HPDE6-E6E7 (cell line): ENCODE measurements around the gene CSMD2.

ENCODE experiments used
- DNase-seq: peaks from one replicate; pipeline ENCODE4 v3.0.0; 2011; ENCODE audit warnings: missing footprints; ENCODE audit errors: extremely low spot score

CSMD2 gene

DNA sequence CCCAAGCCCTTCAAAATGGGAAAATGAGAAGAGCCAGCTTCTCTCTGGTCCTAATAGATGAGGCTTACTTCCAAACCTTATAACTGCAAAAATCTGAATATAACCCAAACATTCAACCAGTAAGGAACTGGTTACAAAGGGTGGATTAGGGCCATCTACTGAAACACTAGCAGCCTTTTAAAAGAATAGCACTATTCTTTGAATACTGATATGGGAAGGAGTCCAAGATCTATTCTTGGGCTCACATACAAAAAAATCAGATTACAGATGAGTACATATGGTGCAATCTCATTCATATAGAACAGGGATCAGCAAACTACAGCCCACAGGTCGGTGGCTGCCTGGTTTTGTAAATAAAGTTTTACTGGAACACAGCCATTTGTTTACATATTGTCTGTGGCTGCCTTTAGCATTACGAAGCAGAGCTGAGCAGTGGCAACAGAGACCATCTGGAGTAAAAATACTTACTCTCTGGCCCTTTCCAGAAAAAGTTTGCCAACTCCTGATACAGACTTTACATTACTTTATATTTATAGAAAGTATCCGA is 524.8 kb downstream of the CSMD2 start:
- no peak for DNase-seq

DNA sequence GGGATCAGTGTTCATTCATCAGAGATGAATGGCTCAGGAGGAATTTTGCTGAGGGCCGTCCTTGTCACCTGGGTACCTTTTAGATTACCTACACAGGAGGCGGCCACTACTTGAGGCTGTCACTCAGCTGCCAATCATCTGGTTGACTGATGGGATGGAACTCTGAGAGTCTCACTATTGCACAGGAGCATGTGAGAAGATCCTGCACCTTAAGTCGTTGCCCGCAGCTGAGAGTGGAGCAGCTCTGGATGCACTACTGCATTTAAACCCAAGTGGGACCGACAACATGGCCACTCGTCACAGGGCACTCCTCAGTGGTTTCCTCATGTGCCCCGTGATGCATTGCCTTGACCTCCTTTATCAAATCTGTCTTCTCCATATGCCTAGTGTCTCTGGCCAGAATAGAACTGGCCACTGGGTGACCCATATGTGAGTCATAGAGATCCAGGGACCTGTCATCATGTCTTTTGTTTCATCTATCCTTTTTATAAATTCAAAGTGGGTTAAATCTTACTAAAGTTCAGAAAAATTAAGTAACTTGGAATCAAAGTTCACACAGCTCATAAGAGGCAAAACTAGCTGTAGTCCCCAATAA is 527.1 kb downstream of the CSMD2 start:
- DNase-seq: no peak

DNA sequence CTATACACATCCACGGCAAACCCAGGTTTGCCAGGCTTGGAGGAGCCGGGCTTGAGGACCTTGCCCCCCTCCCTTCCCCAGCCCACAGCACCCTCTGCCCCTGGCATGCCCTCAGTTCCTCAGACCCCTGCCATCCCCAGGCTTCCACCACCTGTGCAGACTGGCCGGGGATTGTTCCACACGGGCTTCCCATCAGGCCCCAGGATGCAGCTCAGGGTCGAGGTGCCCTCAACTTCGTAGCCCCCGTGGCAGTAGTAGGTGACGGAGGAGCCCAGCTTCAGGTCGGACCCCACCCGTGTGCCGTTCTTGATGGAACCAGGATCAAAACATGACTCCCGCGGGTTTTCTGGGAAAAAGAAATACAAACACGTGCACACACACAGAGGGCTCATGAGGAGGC is 528.8 kb downstream of the CSMD2 start:
- DNase-seq: no peak

DNA sequence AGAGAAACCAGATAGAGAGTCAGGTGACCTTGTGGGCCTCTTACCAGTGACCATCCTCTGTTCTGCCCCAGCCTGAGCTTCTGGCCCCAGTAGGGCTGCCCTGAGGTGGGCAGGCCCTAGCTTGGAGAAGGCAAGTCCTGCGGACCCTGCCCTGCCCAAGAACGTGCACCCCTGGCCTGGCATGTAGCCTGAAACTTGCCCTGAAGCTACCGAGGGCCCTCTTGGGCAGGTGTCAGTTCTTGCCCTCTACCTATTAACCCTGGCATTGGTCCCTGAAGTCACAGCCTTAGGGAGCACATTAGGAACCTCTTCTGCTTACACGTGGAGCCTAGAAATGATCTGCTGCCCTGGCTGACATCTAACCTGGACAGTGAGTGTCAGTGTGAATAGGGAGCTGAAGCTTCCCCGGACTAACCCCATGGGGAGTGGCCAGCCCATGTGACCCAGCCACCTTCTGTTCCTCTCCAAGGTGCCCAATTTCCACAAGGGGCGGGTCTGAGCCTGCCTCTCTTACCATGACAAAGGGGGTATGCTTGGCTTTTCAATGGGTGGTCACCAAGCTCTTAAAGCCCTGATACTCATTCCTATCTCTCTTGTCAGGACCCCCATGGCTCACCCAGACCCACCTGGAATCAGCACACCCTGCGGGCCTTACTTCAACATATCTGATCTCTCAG is 529.6 kb downstream of the CSMD2 start:
- DNase-seq: no peak

DNA sequence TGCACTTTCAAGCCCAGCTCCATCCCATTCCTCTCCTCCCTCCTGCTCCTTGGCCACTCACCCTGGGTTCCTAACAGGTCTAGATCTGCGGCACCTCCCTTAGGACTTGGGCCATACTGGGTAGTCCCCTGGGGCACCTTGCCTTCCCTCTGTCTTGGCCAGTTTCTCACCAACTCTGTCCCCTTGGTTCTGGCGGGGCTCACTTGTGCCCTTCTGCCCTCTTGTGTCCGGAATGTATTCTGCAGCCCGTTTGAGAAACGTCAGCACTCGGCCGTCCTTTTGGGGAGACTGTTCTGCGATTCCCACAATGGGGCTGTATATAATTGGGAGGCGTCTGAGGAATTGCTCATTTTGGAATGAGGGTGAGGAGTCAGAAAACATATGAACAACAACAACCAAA is 530.2 kb downstream of the CSMD2 start:
- DNase-seq: no peak

DNA sequence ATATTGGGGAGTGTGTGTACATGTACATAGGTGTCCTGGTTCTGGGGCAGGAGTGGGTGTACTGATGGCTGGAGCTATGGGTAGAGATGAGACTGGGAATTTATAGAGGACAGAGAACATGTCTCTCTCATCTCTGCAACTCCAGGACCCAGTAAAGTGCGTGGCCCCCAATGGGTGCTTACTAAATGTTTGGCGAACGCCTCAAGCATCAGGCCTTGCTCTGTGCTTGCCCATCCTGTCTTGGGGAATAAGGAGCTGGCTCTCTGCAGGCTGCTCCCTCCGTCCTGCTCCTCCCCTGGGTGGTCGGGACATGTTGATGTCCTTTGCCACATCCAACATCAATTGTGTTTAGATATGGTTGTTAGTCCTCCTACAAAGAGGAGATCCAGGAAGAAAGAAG is 530.9 kb downstream of the CSMD2 start:
- DNase-seq: no peak

DNA sequence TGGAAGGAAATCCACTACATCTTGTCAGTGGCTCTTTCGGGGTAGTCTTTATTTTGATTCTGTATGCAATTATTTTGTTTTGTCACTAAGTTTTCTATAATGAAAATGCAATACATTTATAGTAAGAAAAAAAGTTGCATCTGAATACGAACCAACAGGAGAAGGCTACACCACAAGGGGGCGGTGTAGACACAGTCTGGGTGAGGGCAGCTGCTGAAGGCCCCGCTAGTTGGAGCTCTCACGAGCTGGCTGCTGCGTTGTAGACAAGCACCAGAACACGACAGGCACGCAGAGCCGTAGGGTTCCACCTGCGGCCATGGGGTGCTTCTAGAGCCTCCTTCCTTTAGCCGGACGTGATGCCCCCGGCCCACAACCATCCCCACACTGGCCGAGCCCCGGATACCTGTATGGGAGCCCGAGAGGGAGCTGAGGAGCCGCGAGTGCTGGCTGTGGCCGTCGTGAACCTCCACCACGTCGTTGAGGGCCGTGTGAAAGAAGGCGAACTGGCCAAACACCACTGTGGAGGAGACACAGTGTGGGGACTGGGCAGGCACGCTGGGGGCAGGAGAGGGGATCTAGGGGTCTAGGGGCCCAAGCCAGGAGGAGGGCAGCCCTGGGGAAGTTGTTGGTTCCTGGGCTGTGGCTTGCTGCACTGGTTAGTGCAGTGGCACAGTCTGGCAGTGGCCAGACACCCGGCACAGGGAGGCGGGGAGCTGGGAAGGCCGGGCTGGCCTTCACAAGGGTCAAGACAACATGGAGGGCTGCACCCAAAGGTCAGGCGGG is 531.8 kb downstream of the CSMD2 start:
- DNase-seq: peak; percentile 21

DNA sequence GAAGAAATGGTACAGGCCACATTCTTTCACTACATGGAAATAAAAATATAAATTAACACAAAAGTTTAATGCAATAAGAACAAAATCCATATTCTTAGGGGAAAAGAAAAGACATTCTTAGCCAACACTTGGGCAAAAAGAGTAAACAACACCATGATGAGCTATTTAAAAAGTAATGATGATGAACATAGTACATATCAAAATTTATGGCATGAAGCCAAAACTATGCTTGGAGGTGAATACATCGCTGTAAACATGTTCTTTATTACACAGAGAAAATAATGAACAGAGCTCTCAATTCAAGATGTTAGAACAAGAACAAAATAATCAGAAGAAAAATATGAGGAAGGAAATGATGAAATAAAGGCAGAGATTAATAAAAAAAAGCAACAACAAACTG is 534.3 kb downstream of the CSMD2 start:
- DNase-seq: no peak

DNA sequence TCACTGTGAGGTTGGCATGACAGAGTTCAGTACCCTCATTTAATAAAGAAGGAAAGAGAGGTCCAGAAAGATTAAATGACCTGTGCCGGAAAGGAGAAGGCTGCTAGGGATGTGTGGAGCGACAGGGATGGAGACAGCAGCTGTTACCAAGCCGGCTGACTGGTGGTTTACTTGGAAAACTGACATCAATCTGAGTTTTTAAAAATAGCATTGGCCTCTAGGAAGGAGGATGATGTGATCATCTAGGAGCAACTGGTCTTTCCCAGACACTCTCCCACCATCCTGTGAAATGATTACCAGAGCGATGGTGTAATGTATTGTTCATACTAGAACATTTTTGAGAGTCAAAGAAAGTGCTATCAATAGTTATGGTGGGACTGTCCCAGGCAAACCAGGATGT is 538.2 kb downstream of the CSMD2 start:
- DNase-seq: no peak

DNA sequence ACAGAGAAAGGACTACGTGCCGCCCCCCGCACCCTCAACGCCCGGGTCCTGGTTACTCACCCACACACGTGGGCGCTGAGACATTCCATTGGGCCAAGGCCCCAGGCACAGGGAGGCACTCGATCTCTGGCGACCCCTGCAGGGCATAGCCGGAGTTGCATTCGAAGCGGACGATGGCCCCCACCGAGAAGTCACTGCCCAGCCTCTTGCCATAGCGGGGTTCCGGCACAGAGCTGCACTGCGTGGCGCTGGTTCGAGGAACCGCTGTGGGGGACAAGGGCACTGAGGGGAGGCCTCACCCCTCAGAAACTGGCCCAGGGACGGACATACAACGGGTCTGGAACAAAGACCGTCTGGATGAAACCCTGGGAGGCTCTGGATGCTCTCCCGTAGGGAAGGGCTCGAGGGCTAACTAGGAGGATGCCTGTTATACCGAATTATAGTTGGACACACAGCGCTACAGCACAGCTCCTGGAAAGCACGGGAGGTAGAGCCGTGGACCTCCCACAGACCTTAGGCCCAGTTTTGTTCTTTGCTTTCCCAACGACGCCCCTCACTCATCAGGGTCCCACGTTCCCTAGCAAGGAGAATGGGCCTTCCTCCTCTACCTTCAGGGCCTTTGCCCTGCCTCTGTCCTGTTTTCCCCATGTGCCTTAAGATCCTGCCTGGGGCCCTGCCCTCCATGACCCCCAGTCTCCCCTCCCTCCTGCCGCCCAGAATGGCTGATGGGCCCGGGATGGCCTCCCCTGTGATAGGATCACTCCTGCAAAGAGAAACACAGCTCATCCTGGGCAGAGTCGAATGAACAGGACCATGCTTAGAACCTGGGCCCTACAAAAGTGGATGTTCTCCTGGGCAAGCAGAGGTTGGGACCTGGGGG is 539.8 kb downstream of the CSMD2 start:
- DNase-seq: no peak

DNA sequence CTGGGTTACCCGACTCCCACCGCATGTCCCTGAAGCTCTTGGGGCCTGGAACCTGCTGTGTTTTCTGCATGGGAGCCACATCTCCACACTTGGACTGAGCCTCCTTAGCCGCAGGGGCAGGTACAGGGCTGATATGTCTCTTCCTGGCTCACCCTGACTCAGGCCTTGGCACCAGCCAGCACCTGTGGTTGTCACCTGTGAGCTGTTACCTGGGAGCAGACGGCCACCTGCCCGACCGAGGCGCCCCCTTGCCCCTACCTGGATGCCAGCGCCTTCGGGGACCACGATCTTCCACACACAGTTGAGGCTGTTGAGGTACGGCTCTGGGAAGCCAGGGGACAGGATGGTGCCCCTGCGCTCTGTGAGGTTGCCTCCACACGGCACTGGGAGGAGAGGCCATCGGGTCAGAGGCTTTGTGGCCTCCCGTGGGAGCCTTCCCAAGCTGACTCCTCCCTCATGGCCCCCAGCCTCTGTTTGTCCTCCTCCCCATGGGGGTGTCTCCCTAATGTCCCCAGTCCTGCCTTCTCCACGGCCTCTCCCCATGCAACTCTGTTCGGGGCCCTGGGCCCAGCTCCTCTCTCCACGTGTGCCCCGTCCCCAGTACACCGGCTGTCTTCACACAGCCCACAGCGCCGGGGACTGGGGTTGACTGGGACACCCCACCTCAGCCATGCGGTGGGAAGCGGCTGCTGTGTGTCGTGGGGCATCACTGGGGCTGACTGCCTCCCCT is 540.6 kb downstream of the CSMD2 start:
- DNase-seq: no peak

DNA sequence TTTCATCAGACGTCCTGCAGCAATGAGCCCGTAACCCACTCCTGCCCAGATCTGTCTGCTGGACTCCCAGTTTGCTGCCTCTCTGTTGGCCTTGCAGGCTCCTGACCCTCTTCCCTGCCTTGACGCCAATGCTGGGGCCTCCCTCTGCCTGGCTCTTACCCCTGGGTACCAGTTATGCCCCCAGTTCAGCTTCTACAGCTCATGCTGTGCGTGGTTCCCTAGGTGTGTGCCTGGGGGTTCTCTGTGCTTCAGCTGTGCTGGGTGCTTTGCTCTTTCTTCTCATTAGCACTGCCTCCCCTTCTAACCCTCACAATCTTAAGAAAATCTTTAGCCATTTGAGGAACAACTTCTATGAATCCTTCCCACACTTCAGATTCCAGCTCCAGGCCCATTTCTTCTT is 541.2 kb downstream of the CSMD2 start:
- no peak for DNase-seq

DNA sequence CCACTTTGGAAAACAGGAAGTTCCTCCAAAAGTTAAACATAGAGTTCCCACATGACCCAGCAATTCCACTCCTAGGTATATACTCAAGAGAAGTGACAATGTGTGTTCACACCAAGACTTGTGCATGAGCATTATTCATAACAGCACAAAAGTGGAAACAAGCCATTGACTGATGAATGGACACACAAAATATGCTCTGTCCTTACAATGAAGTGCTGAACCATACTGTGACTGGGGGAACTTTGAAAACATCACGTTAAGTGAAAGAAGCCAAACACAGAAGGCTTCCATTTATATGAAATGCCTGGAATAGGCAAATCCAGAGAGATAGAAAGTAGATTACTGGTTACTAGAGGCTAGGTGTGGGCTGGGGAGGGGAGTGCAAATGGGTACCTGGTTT is 542.3 kb downstream of the CSMD2 start:
- DNase-seq: no peak

DNA sequence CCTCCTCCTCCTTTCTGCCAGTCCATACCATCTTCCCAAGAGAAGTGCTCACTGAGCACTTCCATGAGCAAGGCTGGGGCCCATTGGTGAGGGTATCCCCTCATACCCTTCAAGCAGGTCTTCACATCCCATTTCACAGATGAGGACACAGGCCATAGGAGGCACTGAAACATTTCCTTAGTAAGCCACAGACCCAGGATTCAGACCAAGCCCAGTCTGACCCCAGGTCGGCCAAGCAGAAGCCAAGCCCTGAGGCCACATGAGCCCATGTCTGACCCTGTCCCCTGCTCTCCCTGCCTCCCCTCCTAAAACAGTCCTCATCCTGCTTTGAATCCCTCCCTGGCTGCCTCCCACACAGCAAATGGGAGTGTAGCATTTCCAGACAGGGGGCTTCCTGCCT is 546.4 kb downstream of the CSMD2 start:
- no peak for DNase-seq

DNA sequence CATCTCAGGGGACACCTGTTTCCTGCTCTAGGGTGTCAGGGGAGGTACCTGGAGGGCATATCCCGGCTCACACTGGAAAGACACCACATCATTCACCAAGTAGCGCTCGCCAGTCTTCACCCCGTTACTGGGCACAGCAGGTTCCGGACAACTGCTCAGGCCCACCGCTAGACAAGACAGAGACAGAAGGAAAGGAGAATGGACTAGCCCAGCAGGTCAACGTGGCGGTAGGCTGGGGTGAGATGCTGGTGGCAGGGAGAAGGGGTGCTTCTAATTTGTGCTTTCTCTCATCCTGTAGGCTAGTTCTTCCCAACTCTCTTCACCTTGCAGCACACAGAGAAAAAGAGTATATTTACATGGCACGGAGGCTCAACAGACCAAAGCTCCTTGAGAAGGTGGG is 547.6 kb downstream of the CSMD2 start:
- DNase-seq: no peak

DNA sequence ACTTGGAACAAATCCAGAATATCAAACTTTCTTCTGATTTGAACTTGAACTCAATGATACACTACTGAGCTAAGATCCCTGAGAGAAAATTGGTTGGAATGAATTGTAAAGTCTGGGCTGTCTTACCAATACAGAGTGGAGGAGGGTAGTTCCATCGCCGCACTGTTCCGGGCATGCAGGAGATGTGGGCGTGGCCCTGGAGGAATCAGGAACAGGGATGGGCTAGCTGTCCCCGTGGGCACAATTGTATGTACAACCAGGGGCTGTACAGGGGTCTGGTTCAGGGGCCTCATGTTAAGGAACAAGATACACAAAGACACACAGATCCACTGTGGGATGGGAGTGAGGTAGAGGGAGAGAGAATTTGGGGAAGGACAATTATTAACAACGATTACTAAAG is 548.2 kb downstream of the CSMD2 start:
- no peak for DNase-seq

DNA sequence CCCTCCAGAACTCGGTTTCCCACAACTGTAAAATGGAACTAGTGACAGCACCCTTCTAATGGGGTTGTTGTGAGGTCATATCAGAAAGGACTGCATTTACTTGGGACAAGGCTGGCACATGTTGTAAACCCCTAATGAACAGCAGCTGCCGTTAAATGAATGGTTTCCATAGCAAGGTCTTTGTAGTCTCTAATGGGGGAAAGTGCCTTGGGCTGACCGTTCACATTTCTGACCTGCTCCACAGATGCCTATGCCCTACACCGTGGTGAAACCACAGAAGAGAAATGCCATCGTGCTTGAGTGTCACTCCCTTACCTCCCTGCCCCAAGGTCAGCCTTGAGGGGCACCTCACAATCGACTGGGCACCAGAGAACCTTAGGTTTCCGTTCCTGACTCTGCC is 549.5 kb downstream of the CSMD2 start:
- DNase-seq: no peak

DNA sequence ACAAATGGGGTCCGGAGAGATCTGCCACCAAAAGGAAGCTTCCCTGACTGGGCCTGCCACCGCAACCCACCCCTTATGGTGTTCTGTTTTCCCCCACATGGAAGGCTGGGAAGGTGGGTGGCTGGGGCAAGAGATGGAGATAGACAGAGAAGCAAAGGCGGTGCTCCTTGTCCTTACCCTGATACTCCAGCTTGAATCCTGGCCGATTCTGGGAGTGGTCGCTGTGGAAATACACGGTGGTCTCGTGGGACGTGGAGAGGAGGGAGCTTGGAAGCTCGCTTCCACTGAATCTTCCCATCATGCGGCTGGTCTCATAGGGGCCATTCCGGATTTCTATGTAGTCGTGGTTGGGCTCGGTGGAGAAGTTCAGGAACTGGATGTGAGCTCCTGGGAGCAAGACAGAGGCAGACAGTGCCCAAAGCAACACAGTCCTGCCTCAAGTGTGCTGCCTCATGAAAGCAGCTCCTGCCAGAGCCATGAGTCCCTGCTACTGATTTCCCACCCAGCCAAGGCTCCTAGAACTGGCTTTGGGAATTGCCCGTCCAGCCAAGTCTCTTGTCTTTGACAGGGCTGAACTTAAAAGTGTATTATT is 554.1 kb downstream of the CSMD2 start:
- no peak for DNase-seq

DNA sequence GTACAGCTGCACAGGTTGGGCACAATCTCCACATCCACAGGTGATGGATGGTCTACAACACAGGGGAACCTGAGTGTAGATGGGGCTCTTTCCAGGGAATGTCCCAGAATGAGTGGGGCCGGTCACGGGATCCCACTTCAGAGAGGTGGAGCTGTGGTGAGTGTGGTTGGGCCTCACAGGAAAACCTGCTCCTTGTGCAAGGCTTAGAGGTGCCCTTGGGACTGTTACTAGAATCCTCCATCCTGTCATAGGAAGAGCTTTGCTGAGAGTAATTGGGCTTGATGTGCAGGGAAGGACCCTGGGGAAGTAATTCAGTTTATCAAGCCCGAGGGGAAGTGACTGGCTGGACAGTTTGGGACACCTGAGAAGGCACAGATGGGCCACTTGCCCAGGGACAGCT is 554.6 kb downstream of the CSMD2 start:
- no peak for DNase-seq

DNA sequence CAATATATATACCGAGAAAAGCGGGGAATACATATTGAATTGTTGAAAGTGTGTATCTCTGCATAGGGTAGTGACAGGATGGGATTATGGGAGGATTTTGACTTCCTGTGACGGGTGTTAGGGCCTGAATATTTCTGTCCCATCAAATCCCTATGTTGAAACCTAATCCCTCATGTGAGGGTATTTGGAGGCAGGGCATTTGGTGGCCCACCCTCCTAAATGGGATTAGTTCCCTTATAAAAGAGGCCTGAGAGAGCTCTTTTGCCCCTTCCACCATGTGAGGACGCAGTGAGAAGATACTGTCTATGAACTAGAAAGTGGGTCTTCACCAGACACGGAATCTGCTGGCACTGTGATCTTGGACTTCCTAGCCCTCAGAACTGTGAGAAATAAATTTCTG is 555.3 kb downstream of the CSMD2 start:
- no peak for DNase-seq
